GM15510 (cell line): ENCODE results near the gene RPUSD1.

Experiments
- POLR2A ChIP-seq: IDR thresholded peaks from 3 replicates; pipeline ENCODE4 v1.6.1; 2011; ENCODE audit warnings: borderline replicate concordance; ENCODE audit not compliant: insufficient read length; ENCODE audit errors: extremely low read depth

Gene RPUSD1

DNA sequence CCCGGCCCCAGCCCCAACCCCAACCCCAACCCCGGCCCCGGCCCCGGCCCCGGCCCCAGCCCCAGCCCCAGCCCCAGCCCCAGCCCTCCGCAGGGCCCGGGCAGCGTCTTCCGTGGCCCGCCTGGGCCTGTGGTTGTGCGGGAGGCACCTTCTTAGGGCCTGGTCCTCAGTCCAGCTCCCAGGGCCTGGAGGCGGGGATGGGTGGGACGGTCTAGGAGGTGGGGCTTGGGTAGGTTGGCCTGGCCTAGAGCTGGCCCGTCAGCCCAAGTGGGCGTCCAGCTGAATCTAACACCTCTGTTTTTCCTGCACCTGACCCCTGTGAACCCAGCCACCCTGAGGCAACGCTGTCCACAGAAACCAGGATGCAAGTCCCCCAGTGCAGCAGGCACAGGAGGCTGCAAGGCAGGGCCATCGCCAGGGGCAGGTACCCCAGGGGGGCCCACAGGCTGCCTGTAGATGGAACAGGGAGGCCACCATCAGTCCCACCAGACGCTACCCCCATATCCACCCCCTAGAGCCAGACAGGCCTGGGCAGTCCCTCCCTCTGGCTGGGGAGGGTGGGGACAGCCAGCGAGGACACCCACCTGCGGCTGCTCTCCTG is 18.9 kb downstream of the RPUSD1 start:
- no peak for TF ChIP-seq POLR2A

DNA sequence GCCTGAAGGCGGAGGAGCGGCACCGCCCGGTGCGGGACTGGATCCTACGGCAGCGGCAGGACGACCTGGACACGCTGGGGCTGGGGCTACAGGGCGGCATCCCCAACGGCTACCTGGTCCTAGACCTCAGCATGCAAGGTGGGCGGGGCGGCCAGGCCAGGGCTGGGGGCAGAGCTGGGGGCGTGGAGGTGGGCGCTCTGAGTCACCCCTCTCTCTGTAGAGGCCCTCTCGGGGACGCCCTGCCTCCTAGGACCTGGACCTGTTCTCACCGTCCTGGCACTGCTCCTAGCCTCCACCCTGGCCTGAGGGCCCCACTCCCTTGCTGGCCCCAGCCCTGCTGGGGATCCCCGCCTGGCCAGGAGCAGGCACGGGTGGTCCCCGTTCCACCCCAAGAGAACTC is 19.8 kb downstream of the RPUSD1 start:
- no peak for TF ChIP-seq POLR2A

DNA sequence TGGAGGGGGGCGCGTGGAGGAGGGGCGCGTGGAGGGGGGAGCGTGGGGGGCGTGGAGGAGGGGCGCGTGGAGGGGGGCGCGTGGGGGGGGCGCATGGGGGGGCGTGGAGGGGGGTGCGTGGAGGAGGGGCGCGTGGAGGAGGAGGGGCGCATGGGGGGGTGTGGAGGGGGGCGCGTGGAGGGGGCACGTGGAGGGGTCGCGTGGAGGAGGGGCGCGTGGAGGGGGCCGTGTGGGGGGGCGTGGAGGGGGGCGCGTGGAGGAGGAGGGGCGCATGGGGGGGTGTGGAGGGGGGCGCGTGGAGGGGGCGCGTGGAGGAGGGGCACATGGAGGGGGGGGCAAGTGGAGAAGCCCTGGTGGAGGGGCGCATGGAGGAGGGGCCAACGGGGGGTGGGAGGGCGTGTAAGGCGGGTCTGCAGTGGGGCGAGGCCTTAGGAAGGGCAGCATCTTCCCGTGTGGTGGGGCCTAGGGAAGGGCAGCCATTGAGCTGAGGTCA is 20.4 kb downstream of the RPUSD1 start:
- TF ChIP-seq POLR2A = no peak

DNA sequence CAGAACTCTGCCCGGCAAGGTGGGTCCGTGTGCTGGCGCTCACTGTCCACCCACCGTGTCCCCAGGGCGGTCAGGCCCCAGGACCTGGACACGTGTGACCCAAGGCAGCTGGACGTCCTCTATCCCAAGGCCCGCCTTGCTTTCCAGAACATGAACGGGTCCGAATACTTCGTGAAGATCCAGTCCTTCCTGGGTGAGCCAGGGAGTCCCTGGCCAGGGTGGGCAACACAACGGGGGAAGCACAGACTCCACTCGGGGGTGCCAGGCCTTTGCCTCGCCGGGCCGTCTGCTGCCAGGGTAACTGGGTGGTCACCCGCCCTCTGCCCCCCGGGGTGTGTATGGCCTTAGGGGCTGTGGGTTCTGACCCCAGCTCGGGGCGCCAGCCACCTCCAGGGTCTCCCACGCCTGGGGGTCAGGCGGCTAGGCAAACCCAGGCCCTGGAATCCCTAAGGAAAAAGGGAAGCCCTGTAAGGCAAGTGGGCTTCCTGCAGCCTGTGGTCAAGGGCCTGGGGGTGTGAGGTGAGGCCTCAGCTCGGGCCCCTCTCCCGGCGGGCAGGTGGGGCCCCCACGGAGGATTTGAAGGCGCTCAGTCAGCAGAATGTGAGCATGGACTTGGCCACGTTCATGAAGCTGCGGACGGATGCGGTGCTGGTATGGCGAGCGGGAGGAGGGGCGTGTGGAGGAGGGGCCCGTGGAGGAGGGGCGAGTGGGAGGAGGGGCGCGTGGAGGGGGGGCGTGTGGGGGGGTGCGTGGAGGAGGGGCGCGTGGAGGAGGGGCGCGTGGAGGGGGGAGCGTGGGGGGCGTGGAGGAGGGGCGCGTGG is 21.2 kb downstream of the RPUSD1 start:
- no peak for TF ChIP-seq POLR2A

DNA sequence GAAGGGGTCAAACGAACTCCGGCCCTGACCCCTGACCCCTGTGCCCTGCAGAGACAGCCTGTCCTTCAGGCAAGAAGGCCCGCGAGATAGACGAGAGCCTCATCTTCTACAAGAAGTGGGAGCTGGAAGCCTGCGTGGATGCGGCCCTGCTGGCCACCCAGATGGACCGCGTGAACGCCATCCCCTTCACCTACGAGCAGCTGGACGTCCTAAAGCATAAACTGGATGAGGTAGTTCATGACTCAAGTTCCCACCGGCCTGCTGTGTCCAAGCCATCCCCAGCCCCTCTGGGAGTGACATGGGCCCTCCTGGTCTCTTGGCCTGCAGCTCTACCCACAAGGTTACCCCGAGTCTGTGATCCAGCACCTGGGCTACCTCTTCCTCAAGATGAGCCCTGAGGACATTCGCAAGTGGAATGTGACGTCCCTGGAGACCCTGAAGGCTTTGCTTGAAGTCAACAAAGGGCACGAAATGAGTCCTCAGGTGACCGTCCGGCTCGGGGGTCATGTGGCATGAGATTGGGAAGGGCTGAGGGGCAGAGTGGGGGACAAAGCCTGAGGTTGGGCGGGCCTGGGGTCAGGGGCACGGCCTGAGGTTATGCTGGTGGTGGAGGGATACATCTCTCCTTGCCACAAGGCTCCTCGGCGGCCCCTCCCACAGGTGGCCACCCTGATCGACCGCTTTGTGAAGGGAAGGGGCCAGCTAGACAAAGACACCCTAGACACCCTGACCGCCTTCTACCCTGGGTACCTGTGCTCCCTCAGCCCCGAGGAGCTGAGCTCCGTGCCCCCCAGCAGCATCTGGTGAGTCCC is 22.0 kb downstream of the RPUSD1 start:
- TF ChIP-seq POLR2A = no peak

DNA sequence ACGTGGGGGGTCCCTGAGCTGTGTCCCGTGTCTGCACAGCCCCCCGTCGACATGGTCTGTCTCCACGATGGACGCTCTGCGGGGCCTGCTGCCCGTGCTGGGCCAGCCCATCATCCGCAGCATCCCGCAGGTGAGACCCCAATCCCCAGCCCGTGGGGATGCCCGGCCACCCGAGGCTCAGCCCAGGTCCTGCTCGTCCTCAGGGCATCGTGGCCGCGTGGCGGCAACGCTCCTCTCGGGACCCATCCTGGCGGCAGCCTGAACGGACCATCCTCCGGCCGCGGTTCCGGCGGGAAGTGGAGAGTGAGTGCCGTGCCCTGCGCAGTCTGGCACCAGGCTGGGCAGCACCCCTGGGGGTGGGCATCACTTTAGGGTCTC is 22.7 kb downstream of the RPUSD1 start:
- no peak for TF ChIP-seq POLR2A

DNA sequence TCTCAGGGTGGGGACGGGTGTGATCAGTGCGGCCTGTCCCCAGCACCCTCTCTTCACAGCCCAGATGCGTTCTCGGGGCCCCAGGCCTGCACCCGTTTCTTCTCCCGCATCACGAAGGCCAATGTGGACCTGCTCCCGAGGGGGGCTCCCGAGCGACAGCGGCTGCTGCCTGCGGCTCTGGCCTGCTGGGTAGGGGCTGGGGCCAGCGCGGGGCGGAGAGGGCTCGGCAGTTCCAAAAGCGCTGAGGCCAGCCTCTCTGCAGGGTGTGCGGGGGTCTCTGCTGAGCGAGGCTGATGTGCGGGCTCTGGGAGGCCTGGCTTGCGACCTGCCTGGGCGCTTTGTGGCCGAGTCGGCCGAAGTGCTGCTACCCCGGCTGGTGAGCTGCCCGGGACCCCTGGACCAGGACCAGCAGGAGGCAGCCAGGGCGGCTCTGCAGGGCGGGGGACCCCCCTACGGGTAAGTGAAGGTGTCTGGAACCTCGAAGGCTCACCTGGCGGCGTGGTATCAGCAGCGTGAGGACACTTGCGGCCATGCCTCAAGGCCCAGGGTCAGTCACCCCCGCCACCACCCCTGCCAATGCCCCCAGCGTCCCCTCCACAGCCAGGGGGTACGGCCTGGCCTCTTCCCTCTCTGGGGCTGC is 23.2 kb downstream of the RPUSD1 start:
- no peak for TF ChIP-seq POLR2A

DNA sequence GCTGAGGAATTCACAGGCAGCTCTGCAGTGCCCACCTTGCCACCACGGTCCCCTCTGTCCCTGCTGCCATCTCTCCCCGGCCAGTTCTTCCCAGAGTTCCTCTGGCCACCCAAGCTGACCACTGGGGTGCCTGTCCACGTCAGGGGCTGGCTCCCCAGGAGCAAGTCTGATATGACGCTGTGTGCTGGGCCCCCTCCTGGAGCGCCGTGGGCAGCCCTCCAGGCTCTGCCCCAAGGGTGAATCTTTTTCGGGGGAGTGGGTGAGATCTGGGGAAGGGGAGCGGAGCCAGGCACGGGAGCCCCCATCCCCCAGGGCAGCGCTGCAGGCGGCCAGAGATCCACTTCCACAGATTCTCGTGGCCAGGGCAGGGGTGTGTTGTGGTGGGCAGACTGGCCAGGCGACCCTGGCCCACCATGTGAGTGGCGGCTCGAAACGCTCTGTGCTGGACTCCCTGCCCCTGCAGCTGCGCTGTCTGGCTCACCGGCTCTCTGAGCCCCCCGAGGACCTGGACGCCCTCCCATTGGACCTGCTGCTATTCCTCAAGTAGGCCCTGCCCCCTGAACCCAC is 23.9 kb downstream of the RPUSD1 start:
- TF ChIP-seq POLR2A = no peak

DNA sequence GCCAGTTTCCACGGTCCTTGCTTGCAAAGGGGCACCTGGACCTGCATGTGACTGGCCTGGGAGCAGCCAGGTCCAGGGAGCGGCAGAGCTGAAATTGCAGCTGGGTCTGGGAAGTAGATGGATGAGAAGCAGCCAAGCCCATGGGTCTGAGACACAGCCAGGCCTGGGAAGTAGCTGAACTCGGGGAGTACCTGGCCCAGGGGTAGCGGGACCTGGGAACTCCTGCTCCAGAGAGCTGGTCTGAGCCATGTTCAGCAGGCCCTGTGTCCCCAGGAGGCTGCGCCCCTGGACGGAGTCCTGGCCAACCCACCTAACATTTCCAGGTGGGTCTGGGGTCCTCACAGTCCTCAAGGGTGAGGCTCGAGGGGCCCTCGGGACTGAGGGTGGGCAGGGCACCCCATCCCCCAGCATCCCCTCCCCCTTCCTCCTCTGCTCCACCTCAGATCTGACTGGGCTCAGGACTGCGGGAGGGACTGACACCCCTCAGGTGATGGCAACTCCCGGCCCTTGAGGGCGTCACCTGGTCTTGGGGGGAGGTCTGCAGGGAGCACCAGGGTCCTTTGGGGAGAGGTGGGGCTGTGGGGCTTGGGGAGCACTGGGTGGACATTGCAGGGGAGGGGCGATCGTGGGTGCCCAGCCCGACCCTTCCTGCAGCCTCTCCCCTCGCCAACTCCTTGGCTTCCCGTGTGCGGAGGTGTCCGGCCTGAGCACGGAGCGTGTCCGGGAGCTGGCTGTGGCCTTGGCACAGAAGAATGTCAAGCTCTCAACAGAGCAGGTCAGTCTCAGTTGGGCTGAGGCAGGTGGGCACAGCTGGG is 24.6 kb downstream of the RPUSD1 start:
- TF ChIP-seq POLR2A = no peak

DNA sequence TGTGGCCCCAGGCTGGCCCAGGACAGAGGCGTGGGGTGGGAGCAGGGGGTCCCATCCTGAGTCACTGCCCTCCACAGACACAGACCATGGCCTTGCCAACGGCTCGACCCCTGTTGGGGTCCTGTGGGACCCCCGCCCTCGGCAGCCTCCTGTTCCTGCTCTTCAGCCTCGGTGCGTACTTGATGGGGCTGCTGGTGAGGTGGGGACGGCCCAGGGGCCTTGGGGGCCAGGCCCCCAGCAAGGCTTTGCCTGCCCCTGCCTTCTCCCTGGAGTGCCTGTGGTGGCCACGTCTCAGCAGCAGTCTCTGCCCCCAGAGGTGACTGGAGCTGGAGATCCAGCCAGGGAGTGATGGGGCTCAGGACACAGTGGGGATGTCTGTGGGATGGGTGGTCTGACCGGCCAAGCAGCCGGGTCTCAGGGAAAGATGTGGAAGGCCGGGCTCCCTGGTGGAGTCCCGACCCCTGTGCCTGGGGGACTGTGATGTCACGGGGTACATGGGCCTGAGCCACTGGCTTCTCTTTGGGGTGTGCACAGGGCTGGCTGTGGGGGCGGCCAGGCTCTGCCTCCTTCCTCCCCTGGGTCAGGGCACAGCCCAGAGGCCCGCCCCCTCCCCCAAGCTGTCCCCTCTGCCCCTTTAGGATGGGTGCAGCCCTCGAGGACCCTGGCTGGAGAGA is 25.4 kb downstream of the RPUSD1 start:
- no peak for TF ChIP-seq POLR2A

DNA sequence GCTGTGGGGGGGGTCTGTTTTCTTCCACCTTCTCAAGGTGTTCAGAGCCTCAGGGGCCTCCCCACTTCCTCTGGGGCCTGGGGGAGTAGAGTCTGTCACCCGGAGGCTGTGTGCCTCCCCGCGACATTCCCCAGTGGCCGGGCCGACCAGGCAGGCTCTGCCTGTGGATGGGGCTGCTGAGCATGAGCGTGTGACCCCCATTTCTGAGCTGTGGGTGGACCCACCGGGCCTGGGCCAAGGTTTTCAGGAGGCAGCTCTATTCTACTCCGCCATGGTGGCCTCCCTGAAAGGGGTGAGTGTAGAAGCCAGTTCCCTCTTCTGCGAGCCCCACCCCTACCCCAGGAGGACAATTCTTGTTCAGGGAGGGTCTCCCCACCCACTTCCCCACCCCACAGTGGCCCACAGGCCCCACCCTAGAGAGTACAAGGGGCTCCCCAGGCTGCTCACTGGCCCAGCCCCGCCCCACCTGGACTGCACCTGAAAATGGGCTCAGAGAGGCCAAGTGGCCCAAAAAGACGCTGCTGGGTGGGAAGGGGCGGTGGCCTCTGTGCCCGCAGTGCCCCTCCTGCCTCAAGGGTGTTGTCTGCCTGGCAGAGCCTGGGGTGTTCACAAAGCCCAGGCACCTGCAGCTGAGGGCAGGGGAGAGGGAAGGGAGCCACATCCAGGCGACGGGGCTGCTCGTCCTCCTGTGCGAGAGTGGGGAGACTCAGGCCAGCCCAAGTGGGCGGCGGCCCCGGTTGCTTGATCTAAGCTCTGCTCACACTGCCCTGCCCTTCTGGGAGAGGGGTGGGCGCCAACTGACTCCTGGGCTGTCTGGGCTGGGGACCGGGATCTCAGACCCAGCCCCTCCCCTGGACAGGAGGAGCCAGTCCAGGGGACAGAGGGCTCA is 26.3 kb downstream of the RPUSD1 start:
- no peak for TF ChIP-seq POLR2A

DNA sequence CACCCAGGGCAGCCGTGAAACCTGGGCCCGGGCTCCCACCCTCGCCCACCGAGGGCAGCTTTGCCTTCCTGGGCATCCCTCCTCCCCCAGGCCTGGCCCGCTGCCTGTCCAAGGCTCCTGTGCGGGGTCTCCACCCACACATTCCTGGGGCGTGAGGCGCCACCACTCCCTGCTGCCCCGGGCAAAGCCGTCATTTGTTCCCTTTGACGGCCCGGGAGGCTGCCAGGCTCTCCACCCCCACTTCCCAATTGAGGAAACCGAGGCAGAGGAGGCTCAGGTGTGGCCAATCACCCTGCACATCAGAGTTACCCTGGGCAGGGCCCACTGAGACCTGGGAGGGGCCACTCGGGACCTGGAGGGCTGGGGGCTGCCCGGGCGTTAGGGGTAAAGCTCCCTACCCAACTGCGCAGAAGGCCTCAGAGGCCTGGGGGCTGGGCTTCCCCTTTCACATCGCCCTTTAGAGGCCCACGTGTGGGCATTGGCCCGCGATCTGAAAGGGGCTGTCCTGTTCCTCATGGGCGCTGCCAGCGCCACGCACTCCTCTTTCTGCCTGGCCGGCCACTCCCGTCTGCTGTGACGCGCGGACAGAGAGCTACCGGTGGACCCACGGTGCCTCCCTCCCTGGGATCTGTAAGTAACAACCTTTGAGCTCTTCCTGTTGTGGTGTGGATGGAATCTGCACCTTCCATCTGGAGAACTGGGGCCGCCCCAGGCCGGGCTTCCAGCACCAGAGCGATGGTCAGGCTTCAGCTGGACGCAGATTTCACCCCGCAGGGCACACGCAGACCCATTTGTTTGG is 27.4 kb downstream of the RPUSD1 start, which contains the start of gene MSLN:
MSLN (plus strand) TSS at position 190 of the 799 bp plus-strand sequence. CDS start 1,947 bp downstream, outside the sequence.
- TF ChIP-seq POLR2A = no peak

DNA sequence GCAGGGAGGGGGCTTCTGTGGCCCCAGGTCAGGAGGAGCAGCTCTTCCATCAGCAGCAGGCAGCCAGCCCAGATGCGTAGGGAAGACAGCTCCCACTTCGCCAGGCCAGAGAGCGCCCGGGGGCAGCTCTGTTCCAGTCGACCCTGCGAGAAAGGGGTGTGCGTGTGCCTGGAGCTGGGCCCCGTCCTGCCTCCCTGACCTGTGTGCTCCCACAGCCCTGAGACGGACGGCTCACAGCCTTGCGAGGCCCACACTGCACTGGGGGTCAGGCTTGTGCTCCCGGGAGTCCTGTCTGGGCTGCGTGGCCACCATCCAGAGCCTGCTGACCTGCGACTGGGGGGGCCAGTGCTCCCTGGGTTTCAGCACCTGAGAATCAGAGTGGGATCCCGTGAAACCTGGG is 28.1 kb downstream of the RPUSD1 start:
- no peak for TF ChIP-seq POLR2A
